ENCODE measurements around the gene LPP.

Gene LPP

DNA sequence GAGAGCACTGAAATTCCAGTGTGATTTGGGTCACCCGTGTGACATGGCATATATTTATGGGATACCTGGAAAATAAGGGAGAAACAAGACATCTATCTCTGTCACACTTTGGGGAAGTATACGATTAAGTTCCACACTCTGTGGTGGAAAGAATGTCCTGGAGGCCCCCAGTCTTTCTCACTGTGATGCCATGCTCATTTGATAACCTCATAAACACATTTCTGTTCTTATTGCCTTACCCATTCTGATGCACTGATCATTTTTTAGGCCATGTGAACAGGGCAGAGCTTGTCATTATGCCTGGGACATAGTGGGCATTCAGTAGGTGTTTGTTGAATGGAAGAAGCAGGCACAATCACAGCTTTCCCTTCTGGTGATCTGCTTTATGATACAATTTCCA, 668.5 kb downstream of the LPP start:
- no peak for DNase-seq (ENCODE audit: extremely low spot score)
- TF ChIP-seq LEF1 (IDR thresholded peaks at IDR 0.05; ENCODE audit: borderline replicate concordance) = no peak
- TF ChIP-seq ARNT (IDR thresholded peaks at IDR 0.05) = no peak
- TF ChIP-seq CTBP1 (IDR thresholded peaks at IDR 0.05; ENCODE audit: borderline replicate concordance) = no peak
- no peak for TF ChIP-seq ZNF384 (IDR thresholded peaks at IDR 0.05)
- no peak for TF ChIP-seq L3MBTL2 (conservative IDR thresholded peaks at IDR 0.05)
- no peak for TF ChIP-seq SP1 (IDR thresholded peaks at IDR 0.05)
- no peak for TF ChIP-seq NFRKB (IDR thresholded peaks at IDR 0.05)
- no peak for TF ChIP-seq HDGF (IDR thresholded peaks at IDR 0.05; ENCODE audit: borderline replicate concordance)
- TF ChIP-seq FOXA1 (IDR thresholded peaks at IDR 0.05) = no peak
- TF ChIP-seq FOXM1 (IDR thresholded peaks at IDR 0.05; ENCODE audit: borderline replicate concordance) = no peak
- no peak for TF ChIP-seq ELF4 (IDR thresholded peaks at IDR 0.05)
- TF ChIP-seq TARDBP (IDR thresholded peaks at IDR 0.05) = no peak
- TF ChIP-seq, protein P1, sequence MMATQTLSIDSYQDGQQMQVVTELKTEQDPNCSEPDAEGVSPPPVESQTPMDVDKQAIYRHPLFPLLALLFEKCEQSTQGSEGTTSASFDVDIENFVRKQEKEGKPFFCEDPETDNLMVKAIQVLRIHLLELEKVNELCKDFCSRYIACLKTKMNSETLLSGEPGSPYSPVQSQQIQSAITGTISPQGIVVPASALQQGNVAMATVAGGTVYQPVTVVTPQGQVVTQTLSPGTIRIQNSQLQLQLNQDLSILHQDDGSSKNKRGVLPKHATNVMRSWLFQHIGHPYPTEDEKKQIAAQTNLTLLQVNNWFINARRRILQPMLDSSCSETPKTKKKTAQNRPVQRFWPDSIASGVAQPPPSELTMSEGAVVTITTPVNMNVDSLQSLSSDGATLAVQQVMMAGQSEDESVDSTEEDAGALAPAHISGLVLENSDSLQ (IDR thresholded peaks at IDR 0.05) = no peak
- no peak for TF ChIP-seq BHLHE40 (IDR thresholded peaks at IDR 0.05; ENCODE audit: borderline replicate concordance)
- TF ChIP-seq FOXK2 (IDR thresholded peaks at IDR 0.05) = no peak
- TF ChIP-seq SUZ12 (IDR thresholded peaks at IDR 0.05) = no peak
- CTCF ChIA-PET = no interaction called here
- POLR2A ChIA-PET = no interaction called here

DNA sequence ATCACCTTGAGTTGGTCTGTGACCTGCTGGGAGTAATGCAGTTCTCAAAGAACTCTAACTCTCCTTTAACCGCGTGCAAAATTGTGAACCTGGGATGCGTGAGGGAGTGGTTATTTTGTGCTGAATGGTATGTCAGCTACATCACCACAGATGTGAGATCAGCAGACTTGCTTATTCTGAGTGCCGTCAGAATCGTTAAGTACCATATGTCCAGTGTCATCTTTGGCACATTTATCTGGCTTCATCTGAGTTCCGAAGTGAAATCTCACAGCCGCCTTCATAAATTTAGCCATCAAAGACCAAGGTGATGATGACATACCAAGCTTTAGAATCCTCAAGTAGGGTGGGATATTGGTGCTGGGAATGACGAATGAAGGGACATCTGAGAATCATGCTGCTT, 670.6 kb downstream of the LPP start:
- CTCF ChIA-PET = no interaction called here
- no peak for DNase-seq (ENCODE audit: extremely low spot score)
- TF ChIP-seq FOXM1 (IDR thresholded peaks at IDR 0.05; ENCODE audit: borderline replicate concordance) = no peak
- TF ChIP-seq SUZ12 (IDR thresholded peaks at IDR 0.05) = no peak
- no peak for TF ChIP-seq ELF4 (IDR thresholded peaks at IDR 0.05)
- TF ChIP-seq ZNF384 (IDR thresholded peaks at IDR 0.05) = no peak
- TF ChIP-seq SP1 (IDR thresholded peaks at IDR 0.05) = no peak
- no peak for TF ChIP-seq CTBP1 (IDR thresholded peaks at IDR 0.05; ENCODE audit: borderline replicate concordance)
- no peak for TF ChIP-seq L3MBTL2 (conservative IDR thresholded peaks at IDR 0.05)
- no peak for TF ChIP-seq LEF1 (IDR thresholded peaks at IDR 0.05; ENCODE audit: borderline replicate concordance)
- no peak for TF ChIP-seq HDGF (IDR thresholded peaks at IDR 0.05; ENCODE audit: borderline replicate concordance)
- no peak for TF ChIP-seq FOXA1 (IDR thresholded peaks at IDR 0.05)
- no peak for TF ChIP-seq ARNT (IDR thresholded peaks at IDR 0.05)
- TF ChIP-seq FOXK2 (IDR thresholded peaks at IDR 0.05) = no peak
- TF ChIP-seq NFRKB (IDR thresholded peaks at IDR 0.05) = no peak
- TF ChIP-seq, protein P1 (IDR thresholded peaks at IDR 0.05) = no peak
- no peak for TF ChIP-seq TARDBP (IDR thresholded peaks at IDR 0.05)
- TF ChIP-seq BHLHE40 (IDR thresholded peaks at IDR 0.05; ENCODE audit: borderline replicate concordance) = no peak
- POLR2A ChIA-PET = no interaction called here

DNA sequence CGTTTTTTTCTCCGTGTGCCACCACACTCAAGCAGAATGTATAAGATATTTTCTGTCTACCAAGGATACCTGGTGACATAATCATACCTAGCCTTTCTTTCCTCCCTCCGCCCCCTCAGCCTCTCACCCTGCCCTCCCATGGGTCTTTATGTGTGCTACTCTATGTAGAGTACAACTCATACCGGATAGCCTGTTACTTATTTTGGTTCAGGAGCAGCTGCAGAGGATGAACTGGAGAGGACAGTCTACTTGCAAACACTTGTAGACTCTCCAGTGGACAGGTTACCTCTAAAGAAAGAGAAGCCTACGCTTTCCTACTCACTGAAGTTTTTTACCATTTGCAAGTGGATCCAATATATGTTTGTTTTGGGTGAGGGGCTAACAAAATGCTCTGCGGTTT, 671.9 kb downstream of the LPP start:
- ChIA-PET POLR2A (no interaction called here), CTCF (no interaction called here)
- no peak for TF ChIP-seq FOXK2 (IDR thresholded peaks at IDR 0.05)
- TF ChIP-seq NFRKB (IDR thresholded peaks at IDR 0.05) = no peak
- TF ChIP-seq FOXM1 (IDR thresholded peaks at IDR 0.05; ENCODE audit: borderline replicate concordance) = no peak
- no peak for TF ChIP-seq FOXA1 (IDR thresholded peaks at IDR 0.05)
- no peak for TF ChIP-seq SUZ12 (IDR thresholded peaks at IDR 0.05)
- no peak for TF ChIP-seq SP1 (IDR thresholded peaks at IDR 0.05)
- TF ChIP-seq, protein P1 (IDR thresholded peaks at IDR 0.05) = no peak
- TF ChIP-seq ARNT (IDR thresholded peaks at IDR 0.05) = no peak
- no peak for TF ChIP-seq HDGF (IDR thresholded peaks at IDR 0.05; ENCODE audit: borderline replicate concordance)
- no peak for TF ChIP-seq ELF4 (IDR thresholded peaks at IDR 0.05)
- no peak for TF ChIP-seq TARDBP (IDR thresholded peaks at IDR 0.05)
- TF ChIP-seq ZNF384 (IDR thresholded peaks at IDR 0.05) = no peak
- TF ChIP-seq BHLHE40 (IDR thresholded peaks at IDR 0.05; ENCODE audit: borderline replicate concordance) = no peak
- TF ChIP-seq CTBP1 (IDR thresholded peaks at IDR 0.05; ENCODE audit: borderline replicate concordance) = no peak
- TF ChIP-seq LEF1 (IDR thresholded peaks at IDR 0.05; ENCODE audit: borderline replicate concordance) = no peak
- TF ChIP-seq L3MBTL2 (conservative IDR thresholded peaks at IDR 0.05) = no peak
- no peak for DNase-seq (ENCODE audit: extremely low spot score)

DNA sequence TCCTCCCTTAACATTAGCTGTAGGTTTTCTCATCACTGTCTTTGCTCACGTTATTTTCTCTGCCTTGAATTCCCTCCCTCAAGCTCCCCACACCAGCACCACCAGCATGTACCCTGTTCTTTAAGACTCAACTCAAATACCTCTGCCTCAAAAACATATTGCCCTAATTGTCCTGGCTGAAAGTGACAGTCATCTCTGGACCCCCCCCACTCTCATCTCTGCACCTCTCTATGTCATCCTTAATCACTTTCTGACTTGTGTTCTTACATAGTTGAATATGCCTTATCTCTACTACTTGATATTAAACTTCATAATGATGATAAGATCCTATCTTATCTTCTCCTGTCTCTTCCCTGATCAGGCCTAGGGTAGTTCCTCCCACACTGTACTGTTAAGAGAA, 672.6 kb downstream of the LPP start:
- POLR2A ChIA-PET = no interaction called here
- no peak for DNase-seq (ENCODE audit: extremely low spot score)
- CTCF ChIA-PET = no interaction called here
- TF ChIP-seq SUZ12 (IDR thresholded peaks at IDR 0.05) = no peak
- no peak for TF ChIP-seq NFRKB (IDR thresholded peaks at IDR 0.05)
- TF ChIP-seq FOXM1 (IDR thresholded peaks at IDR 0.05; ENCODE audit: borderline replicate concordance) = no peak
- no peak for TF ChIP-seq FOXA1 (IDR thresholded peaks at IDR 0.05)

DNA sequence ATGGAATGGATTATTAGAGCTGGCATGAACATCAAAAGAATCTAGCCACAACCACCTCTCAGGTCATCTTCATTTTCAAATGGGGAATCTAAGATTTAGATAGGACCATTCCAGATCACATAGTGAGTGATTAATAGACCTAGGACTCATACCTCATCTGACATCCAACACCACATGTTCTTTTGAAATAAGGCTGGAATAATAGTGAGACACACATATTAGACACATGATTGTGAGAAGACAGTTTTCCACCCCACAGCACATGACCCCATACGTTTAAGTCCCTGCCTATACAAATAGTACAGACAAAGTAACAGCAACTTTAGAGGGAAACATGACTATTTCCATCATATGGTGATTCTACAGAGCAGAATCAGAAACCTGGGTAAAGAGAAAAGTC, 673.1 kb downstream of the LPP start:
- POLR2A ChIA-PET = no interaction called here
- TF ChIP-seq BHLHE40 (IDR thresholded peaks at IDR 0.05; ENCODE audit: borderline replicate concordance) (no peak), NFRKB (IDR thresholded peaks at IDR 0.05) (no peak), SP1 (IDR thresholded peaks at IDR 0.05) (no peak), TARDBP (IDR thresholded peaks at IDR 0.05) (no peak), FOXM1 (IDR thresholded peaks at IDR 0.05; ENCODE audit: borderline replicate concordance) (no peak), ARNT (IDR thresholded peaks at IDR 0.05) (no peak), LEF1 (IDR thresholded peaks at IDR 0.05; ENCODE audit: borderline replicate concordance) (no peak), FOXA1 (IDR thresholded peaks at IDR 0.05) (no peak), CTBP1 (IDR thresholded peaks at IDR 0.05; ENCODE audit: borderline replicate concordance) (no peak), L3MBTL2 (conservative IDR thresholded peaks at IDR 0.05) (no peak), HDGF (IDR thresholded peaks at IDR 0.05; ENCODE audit: borderline replicate concordance) (no peak), ELF4 (IDR thresholded peaks at IDR 0.05) (no peak), ZNF384 (IDR thresholded peaks at IDR 0.05) (no peak), FOXK2 (IDR thresholded peaks at IDR 0.05) (no peak), SUZ12 (IDR thresholded peaks at IDR 0.05) (no peak)
- TF ChIP-seq, protein P1 (IDR thresholded peaks at IDR 0.05) = no peak
- CTCF ChIA-PET = no interaction called here
- no peak for DNase-seq (ENCODE audit: extremely low spot score)
